ENCODE data around the gene SPATA31C1.

DNA sequence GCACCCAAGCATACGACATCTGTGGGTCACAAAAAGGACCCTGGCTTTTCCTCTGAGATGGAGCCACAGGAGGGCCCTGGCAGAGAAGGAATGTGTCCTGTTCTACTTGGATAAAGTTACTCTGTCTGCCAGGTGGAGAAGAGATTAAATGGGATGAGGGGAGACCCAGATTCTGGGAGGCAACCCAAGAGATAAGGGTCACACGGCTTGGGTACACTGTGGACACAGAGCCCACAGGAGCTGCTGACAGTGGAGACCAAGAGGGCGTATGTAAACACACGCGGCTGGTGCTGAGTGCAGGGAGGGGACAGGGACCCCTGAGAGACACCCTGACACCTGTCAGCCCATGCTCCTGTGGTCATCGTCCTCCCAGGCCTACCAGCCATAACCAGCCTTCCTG, 50.4 kb downstream of the SPATA31C1 start:
- TF ChIP-seq CTCF (IDR thresholded peaks at IDR 0.05 in 2 of 3, conservative IDR thresholded peaks at IDR 0.05 in 1 of 3; ENCODE audit: borderline replicate concordance in 1 of 3, insufficient read depth in 1 of 3, low read depth in 2 of 3, low read length in 2 of 3) (no peak), POLR2A (IDR thresholded peaks at IDR 0.05; ENCODE audit: borderline replicate concordance, extremely low read depth, insufficient read depth, insufficient read length) (no peak)

All from HCT116 (cell line).